Measurements from ENCODE around the gene C14orf119.

C14orf119 gene

DNA sequence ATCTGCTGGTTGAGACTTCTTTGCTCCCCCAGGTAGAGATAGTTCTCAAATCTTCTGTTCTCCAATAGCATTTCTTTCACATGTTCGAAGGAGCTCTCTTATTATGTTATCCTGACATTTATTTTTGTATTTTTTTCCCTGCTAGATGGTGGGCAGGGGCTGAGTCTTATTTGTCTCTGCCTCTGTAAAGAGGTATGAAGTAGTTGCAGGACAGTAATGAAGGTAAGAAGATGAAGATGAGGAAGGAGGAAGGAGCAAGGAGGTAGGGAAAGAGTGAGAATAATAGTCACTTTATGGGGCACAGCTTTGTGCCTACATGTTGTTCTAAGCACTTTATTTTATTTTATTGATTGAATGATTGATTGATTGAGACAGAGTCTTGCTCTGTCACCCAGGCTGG lies 14.5 kb downstream of the C14orf119 start:
- DNase-seq (ENCODE audit: low read depth, low spot score) = no peak

DNA sequence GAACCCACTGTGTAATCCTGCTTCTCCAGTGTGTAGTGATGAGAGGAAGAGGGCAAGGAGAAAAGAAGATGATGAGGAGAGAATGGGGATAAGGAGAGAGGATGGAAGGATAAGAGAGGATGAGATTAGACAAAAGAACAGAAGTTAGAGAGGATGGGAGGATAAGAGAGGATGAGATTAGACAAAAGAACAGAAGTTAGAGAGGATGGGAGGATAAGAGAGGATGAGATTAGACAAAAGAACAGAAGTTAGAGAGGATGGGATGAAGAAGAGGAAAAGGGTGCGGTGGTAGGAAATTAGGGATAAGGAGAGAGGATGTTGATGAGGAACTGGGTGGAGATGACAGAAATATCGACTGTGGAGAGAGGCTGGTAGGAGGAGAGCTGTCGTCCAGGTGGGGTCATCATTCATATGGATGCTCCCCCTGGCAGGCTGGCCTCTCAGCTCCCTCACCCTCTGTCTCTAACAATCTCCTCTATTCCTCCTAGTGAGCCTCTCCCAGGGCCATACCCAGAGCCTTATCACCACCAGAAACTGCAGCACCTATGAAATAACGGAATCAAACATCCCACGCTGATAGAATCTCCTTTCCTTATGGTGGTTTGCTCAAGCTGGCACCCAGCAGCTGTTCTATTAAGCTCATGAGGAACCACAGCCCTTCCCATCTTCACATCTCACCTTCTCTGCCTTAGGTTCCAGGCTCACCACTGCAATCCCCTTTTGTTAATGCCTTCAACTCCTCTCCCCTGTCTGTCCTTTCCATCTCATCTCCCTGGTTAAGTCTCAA lies 15.5 kb downstream of the C14orf119 start:
- no peak for DNase-seq (ENCODE audit: low read depth, low spot score)

DNA sequence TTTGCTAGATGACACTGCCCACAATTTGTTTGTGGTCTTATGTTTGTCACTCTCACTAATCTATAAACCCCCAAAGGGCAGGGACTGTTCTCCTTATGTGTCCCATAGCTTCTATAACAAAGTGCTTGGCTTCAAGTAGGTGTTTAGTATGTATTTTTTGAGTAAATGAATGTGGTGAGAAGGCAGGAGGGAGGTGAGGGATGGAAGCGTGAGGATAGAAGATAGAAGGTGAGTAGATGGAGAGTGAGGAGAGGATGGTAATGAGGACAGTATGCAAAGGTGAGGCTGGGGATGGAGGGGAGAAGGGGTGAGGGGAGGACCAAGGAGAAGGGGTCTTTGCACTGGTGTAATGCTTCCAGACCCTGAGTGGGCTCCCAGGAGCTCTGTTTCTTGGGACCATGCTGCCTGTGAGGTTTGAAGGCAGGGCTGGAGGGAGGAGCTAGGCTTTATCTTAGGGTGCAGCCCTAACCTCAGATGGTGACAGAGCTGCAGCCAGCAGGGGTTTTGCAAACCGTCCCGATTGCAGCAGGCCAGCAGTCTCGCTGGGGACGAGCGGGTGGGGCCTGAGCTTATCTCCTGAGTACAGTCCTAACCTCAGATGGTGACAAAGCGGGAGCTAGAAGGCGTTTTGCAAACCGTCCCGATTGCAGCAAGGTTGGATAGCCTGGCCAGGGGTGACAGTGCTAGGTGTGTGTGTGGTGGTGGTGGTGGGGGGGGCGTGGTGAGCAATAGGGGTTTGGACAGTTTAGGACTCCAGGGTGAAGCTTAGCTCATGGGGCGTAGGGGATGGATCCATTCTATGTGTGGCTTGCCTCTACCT lies 17.3 kb downstream of the C14orf119 start:
- DNase-seq (ENCODE audit: low read depth, low spot score) = no peak

DNA sequence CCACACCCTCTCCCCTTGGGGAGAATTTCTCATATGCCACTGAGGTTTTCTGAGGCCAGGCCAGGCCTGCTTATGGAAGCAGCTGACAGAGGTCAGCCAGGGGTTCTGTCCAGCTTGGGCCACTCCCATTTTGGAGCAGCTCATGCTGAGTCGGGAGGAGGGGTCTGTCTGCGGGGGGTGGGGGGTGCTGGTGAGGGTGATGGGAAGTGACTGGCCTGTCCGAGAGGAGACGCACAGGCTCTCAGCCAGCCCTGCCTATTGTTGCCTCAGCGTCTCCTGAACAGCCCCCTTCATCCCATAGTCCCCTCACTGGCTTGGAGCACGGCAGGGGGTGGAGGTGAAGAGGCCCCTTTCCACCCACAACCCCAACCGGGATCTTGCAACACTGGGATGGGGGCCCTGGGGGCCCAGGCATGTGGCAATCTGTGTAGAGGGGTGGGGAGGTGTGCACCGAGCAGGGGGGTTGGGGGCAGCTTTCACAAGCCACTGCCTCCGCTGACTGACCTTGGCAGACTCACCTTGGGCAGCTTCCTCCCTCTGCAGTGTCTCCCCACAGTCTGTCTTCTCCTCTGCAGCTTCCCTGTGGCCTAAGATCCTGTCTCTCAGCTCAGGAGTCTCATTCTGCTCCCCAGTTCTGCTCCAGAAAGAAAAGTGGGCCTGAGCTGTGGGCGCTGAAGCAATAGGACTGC lies 18.3 kb downstream of the C14orf119 start:
- peak; percentile 79 for DNase-seq (ENCODE audit: low read depth, low spot score)

DNA sequence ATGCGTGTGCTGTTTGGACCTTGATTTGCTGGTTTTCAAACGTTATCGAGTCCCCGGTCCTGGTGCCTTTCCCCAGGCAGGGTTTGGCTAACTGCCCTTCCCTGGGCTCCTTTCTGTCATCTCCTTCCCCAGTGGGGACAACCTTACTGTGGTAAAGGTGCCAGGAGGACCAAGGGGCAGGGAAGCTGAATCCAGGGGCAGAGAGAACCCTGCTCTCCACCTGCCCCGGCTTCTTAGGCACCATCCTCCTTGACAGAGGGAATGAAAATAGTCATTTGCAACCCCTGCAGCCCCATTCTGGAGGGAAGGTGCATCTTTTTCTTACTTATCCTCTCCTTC lies 18.8 kb downstream of the C14orf119 start:
- DNase-seq (ENCODE audit: low read depth, low spot score) = no peak

DNA sequence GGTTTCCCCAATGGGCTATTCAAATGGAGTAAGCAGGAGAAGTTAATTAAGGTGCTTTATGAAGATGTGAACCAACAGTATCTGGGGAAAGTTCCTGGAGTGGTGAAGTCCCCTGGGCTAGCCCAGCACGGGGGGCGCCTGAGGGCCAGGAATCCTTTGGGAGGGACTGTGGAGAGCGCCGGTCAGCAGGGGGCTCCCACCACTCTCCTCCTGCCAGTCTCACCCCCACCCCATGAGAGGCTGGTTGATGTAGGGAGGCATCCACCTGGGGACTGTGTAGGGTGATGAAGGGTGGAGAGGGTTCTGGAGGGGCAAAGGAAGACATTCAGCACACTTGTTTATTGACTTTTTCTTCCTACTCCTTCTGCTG lies 19.3 kb downstream of the C14orf119 start:
- no peak for DNase-seq (ENCODE audit: low read depth, low spot score)

DNA sequence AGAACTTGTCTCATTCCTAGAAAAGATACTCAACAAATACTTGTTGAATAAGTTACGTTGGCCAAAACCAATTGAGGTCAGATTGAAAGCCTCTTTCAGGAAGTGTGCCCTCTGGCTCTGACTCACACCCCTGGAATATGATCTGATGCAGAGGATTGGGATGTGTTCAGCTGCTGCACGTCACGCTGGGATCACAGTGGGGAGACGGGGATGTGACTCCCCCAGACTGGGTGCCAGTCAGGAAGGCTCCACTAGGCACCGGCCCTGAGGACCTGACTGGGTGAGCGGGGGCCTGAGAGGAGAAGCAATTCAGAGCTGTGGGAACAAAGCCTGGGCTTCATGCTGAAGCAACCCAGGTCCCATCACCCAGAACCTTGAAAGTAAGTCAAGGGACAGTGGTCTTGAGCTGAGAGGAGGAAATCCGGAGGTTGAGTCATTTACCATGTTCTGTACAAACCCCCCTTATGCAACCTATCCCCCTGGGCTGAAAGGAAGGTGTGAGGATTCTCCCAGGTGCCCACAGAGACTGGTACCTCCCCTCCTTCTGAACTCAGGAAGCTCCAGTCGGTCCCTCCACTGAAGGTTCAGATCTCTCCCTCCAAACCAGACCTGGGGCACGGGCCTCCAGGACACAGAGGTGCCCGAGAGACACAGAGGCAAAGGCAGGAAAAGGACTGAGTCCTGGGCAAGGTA lies 19.9 kb downstream of the C14orf119 start:
- DNase-seq (ENCODE audit: low read depth, low spot score) = peak; percentile 78

DNA sequence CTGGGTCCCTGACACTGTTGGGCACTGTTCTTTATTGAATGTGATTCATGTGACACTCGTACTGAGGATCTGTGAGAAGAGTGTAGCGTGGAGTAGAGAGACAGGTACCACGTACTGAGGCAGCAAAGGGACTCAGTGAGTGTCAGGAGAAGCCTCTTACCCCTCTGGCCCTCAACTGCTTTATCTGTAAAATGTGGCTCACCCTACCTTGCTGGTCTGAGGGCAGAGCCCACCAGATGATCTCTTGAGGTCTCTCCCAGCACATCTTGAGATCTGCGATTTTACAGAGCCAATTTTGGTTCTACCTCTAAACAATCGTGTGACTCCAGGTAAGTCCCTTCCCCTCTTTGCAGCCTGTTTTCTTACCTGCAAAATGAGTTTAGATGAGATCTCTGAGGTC lies 20.6 kb downstream of the C14orf119 start:
- DNase-seq (ENCODE audit: low read depth, low spot score) = no peak

DNA sequence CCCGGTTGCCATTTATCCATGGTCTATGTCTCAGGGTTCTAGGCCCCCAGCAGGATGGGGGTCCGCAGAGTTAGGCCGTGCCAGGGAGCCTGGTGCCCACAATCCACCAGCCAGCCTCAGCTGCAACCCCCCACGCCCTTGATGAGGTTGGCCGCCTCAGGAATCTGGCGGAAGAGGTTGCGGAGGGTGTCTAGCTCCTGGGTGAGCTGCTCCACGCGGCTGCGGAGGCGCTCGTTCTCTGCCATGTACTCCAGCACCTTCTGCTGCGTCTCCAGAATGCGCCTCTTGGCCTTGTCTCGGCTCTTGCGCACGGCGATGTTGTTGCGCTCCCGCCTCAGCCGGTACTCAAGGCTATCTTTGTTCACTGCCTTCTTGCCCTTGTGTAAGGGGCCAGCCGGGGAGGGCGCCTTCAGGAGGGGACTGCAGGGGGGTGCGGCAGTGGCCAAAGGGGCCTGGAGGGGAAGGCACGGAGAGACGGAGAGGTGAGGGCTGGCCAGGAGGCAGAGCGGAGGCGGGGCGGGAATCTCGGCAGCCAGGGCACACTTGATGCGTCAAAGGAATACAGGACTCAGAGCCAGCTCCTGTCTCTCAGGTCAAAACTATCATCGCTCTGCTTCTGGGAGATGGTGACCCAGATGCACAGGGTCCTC lies 22.2 kb downstream of the C14orf119 start:
- DNase-seq (ENCODE audit: low read depth, low spot score) = no peak

DNA sequence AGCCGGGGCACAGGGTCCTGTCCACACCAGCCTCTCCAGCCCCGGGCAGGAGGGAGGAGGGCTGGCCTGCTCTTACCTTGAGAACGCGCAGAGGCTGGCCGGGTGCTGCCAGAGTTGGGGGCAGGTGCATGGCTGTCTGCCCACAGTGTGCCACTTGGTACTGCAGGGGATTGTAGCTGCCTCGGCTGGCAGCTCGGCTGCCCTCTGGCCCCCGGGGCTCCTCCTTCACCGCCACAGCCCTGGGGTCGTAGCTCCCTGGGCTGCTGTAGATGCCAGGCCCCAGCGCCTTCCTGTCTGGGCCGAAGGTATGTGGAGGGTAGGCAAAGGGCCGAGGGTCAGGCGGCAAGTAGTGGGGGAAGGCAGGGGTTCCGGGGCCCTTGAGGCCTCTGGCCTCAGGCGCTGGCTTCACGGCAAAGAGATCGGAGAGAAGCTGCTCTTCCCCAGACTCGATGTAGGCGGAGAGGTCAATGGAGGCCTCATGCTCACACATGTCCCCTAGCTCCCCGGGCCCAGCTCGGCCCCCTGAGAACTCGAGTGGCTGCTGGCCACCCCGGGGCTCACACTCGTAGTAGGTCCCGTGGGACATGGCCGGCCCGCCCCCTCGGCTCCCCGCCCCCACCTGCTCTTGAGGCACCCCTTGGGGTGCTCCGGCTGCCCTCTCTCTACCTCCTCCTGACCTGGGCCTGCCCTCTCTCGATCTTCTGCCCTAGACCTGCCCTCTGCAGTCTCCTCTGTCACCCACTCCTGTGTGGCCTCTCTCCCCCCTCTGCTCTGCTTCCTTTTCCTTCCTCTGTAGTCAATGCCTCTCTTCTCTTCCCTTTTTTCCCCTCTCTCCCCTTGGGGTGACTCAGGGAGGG lies 23.4 kb downstream of the C14orf119 start, which contains the start of gene CEBPE:
Gene CEBPE, minus strand, starts transcription at position 750 of the 857 bp plus-strand sequence. Its CDS starts 164 bp downstream, at position 586.
- no peak for DNase-seq (ENCODE audit: low read depth, low spot score)

DNA sequence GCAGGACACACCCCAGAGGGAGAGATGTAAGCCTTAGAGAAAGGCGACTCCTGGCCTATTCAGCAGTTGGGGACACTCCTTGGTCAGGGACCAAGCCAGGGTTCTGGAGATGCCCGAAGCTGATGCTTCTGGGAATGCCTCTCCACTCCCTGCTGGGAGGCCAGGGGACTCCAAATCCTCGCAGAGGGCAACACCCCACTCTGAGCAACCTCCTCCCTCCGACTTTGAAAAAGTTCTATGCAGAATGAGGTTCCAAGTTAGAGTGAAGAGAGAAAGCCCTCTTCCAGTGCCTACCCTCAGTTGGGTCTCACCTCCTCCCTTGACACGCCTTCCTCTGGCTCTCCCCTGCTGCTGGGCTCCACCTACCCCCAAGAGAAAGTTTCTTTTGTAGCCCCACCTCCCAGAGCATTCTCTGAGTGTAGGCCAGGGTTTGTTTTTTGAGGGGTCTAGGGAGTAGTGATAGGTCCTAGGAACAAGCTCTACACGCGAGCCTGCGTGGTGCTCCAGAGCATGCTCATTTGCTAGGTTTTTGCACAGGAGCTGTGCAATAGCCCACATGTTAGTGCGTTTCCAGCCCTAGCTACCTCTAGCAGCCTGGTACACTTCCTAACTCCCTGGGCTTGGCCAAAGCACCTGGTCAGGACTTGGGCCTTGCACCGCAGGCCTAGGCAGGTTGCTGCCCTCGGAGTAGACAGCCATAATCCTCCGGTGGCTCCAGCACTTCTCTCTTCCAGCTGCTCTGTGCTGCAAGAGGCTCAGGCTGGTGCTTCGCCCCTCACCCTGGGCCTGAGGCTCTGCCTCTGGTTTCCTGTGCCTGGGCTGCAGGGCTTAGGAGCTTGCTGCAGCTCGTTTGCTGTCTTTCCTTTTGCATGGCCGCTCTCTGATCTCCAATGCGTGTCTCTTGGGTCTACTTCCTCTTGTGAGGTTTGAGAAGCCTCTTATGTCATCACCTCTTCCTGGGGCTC lies 24.3 kb downstream of the C14orf119 start:
- DNase-seq (ENCODE audit: low read depth, low spot score) = no peak

DNA sequence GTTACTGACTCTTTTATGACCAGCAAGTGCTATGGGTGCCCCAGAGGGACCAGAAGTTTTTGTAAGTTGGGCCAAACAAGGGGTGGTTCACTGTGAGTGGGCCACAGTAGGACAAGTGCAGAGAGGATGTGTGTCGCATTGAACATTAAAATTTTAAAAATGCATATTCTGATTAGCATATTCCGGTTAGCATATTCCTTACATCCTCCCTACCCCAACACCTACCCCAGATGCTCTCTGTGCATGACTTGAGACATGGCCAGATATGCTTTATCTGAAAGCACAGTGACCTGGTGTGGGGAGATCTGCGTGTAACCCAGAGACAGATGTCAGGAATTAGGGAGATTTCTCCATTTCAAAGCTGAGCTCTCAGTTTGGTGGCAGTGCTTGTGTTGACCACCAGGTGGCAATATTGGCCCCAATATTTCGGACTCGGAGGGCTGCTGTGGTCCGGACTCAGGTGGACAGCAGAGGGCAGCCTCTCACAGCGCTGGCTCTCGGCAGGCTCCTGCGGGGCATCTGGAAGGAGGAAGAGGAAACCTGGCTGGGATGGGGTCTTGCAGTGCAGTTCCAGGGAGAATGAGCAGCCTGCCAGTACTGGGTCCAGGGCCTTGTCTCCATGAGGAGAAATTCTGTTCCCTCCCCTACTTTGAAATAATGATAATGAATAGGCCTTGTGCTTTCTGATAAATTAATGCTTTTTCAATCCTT lies 25.4 kb downstream of the C14orf119 start:
- peak; percentile 79 for DNase-seq (ENCODE audit: low read depth, low spot score)

DNA sequence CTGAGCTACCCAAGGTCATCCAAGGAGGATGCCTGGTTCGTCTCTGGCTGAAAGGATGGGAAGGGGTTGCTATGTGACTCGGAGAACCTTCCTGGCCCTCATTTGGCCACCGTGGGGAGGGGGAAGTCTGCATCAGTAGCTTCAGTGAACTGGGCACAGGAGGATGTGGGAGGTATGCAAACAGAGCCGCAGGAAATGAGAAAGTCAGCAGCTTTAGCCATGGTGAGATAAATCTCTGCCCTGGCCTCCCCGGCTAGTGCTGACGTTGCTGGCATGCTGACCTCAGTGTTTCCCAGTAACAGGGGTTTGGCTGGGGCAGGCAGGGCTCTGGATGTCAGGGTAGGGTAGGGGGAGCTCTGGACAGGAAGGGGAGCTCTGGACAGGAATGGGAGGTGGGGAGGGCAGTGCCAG lies 26.1 kb downstream of the C14orf119 start:
- no peak for DNase-seq (ENCODE audit: low read depth, low spot score)

DNA sequence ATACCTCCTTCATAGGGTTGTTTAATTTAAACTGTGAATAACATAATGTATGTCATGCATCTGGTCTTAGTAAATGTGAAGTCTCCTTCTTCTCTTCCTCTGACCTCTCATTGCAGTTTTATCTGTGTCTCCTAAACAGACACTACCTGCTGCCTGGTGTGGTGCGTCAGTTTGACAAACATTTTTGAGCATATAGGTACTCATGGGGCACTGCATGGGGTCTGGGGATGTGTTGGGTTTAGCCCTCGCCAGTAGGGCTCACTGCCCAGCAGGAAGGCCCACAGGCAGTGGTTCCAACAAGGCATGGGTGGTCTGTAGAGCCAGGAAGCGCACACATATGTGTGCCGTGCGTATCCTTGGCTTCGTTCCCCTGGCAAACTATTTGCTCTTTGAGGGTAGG lies 26.8 kb downstream of the C14orf119 start:
- no peak for DNase-seq (ENCODE audit: low read depth, low spot score)

DNA sequence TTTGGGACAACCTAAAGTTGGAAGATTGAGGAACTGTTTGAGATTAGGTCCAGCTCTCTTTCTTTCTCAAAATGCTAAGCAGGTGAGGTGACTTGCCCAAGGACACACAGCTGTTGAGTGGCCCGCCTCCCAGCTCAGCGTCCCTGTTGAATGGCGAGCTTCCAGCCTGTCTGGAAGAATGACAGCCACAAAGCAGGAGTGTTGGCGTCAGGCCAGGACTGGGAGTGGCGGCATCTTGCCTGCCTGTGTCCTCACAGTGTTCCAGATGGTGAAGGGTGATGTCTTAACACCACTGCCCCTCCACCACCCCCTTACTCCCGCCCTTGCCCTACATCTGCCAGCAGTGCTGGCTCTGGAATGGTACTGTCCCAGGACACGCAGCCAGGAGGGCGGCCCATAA lies 28.1 kb downstream of the C14orf119 start:
- DNase-seq (ENCODE audit: low read depth, low spot score) = no peak

DNA sequence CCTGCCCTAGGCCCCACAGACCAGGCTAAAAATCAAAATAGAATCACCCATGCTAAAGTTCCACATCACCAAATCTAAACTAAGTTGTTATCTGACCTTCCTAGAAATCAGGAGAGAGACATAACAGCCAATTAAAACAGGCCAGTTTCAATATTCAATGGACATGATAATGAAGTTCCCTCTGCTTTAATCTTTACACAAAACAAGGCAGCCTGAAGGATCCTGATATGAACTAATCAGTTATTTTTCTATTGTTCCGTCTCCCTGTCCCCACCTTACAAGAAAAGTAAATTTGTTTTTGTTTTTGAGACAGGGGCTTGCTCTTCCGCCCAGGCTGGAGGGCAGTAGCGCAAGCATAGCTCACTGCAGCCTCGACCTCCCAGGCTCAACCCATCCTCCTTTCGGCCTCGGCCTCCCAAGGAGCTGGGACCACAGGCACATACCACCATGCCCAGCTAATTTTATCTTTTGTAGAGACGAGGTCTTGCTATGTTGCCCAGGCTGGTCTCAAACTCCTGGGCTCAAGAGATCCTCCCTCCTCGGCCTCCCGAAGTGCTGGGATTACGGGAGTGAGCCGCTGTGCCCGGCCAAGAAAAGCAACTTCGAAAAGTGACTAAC lies 29.1 kb downstream of the C14orf119 start:
- no peak for DNase-seq (ENCODE audit: low read depth, low spot score)

DNA sequence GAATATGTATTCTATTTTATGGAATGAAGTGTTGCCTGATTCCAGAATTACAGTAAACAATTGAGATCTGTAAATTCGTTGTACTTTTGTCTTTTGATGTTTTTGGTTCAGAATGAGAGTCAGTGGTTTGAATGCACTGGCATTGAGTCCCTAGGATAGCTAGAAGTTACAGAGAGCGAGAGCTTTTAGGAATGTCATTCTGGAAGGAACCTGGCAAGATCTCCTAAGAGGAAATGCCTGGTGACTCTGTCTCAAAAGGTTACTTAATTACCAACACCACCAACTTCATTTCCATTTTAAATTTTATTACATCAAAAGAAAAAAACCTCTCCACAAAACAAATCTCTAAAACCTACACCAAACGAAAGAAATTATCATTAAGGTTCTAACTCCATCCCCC lies 29.7 kb downstream of the C14orf119 start:
- no peak for DNase-seq (ENCODE audit: low read depth, low spot score)

DNA sequence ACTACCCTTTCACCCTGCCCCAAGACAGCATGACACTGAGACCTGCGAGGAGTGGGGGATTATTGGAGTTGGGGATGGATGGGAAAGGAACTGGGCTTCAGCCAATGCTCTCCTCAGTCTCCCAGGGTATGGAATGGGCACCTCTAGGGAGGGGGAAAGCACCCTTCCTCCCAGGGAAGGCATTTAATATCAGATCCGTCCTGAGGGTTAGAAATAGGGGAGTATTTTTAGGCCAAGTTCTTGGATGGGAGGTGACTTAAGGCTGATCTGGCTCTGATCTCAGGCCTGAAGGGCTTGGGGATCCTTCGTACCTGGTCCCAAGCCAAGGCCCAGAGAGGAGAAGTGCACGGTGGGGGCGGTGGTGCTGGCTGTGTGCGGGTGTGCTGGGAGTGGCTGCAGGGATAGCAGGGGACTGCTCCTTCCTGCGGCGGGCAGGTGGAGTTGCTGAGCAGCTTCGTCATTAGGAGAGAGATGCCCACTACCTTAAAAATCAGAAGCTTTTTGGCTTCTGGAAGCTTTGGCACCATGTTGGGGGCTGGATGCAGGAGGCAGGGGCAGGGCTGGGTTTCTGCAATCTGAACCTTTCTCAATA lies 30.7 kb downstream of the C14orf119 start:
- DNase-seq (ENCODE audit: low read depth, low spot score) = no peak

All from smooth muscle cell of the brain vasculature (primary cell).